ENCODE results near the gene AGAP3.

AGAP3 gene

GRCh38 chr7:151062399-151063211, 23.7 kb upstream of the AGAP3 start:
- Histone ChIP-seq H3K9ac (ENCODE audit: insufficient read length, low read depth) (peak overlapping the region; percentile 81), H3K4me1 (ENCODE audit: insufficient read depth, insufficient read length) (peaks cover 7% of the 10 kb centered on the region)

GRCh38 chr7:151063212-151063561, 23.1 kb upstream of the AGAP3 start:
- no peak for DNase-seq (ENCODE audit: low read depth, low spot score)
- peaks cover 41% of the 10 kb centered on the region for H3K36me3 ChIP-seq (ENCODE audit: insufficient read depth, insufficient read length, low read length)
- no peak for TF ChIP-seq YY1 (IDR thresholded peaks at IDR 0.05; ENCODE audit: insufficient read depth, insufficient read length)
- no peak for TF ChIP-seq ZNF274 (IDR thresholded peaks at IDR 0.05; ENCODE audit: low read depth, low read length)
- no peak for TF ChIP-seq SUZ12 (IDR thresholded peaks at IDR 0.05; ENCODE audit: extremely low read depth, insufficient read depth, insufficient read length)
- peak overlapping the region; percentile 42 for H3K4me3 ChIP-seq (ENCODE audit: insufficient read length, low read depth)
- H3K9ac ChIP-seq (ENCODE audit: insufficient read length, low read depth): peak overlapping the region; percentile 50
- H3K27me3 ChIP-seq (ENCODE audit: insufficient read depth, insufficient read length): no peaks in the 10 kb centered on the region
- H3K9me3 ChIP-seq (ENCODE audit: insufficient read depth, low read length): no peaks in the 10 kb centered on the region
- H3K4me1 ChIP-seq (ENCODE audit: insufficient read depth, insufficient read length): peaks cover 7% of the 10 kb centered on the region

More at GRCh38 chr7:151062399-151063211, 23.7 kb upstream of the AGAP3 start:
- H3K9me3 ChIP-seq (ENCODE audit: insufficient read depth, low read length): no peaks in the 10 kb centered on the region
- peak; percentile 91 for DNase-seq (ENCODE audit: low read depth, low spot score)
- H3K4me3 ChIP-seq (ENCODE audit: insufficient read length, low read depth): peak overlapping the region; percentile 74
- H3K36me3 ChIP-seq (ENCODE audit: insufficient read depth, insufficient read length, low read length): peaks cover 38% of the 10 kb centered on the region
- no peak for TF ChIP-seq SUZ12 (IDR thresholded peaks at IDR 0.05; ENCODE audit: extremely low read depth, insufficient read depth, insufficient read length)
- no peak for TF ChIP-seq YY1 (IDR thresholded peaks at IDR 0.05; ENCODE audit: insufficient read depth, insufficient read length)
- no peak for TF ChIP-seq ZNF274 (IDR thresholded peaks at IDR 0.05; ENCODE audit: low read depth, low read length)
- H3K27me3 ChIP-seq (ENCODE audit: insufficient read depth, insufficient read length): no peaks in the 10 kb centered on the region

- no peak for DNase-seq (ENCODE audit: low read depth, low spot score)
- H3K4me3 ChIP-seq (ENCODE audit: insufficient read length, low read depth): no peak overlapping the region
- H3K9ac ChIP-seq (ENCODE audit: insufficient read length, low read depth): no peak overlapping the region
- H3K4me1 ChIP-seq (ENCODE audit: insufficient read depth, insufficient read length): peaks cover 7% of the 10 kb centered on the region
- H3K9me3 ChIP-seq (ENCODE audit: insufficient read depth, low read length): no peaks in the 10 kb centered on the region
- H3K27me3 ChIP-seq (ENCODE audit: insufficient read depth, insufficient read length): no peaks in the 10 kb centered on the region
- H3K36me3 ChIP-seq (ENCODE audit: insufficient read depth, insufficient read length, low read length): peaks cover 48% of the 10 kb centered on the region
- TF ChIP-seq ZNF274 (IDR thresholded peaks at IDR 0.05; ENCODE audit: low read depth, low read length) (no peak), YY1 (IDR thresholded peaks at IDR 0.05; ENCODE audit: insufficient read depth, insufficient read length) (no peak), SUZ12 (IDR thresholded peaks at IDR 0.05; ENCODE audit: extremely low read depth, insufficient read depth, insufficient read length) (no peak)
These were observed 21.8 kb upstream of the AGAP3 start for GRCh38 chr7:151064454-151064853.

GRCh38 chr7:151064993-151065392, 21.3 kb upstream of the AGAP3 start:
- no peaks in the 10 kb centered on the region for H3K9me3 ChIP-seq (ENCODE audit: insufficient read depth, low read length)
- peaks cover 54% of the 10 kb centered on the region for H3K36me3 ChIP-seq (ENCODE audit: insufficient read depth, insufficient read length, low read length)
- DNase-seq (ENCODE audit: low read depth, low spot score): no peak

GRCh38 chr7:151065516-151065915, 20.8 kb upstream of the AGAP3 start:
- Histone ChIP-seq H3K36me3 (ENCODE audit: insufficient read depth, insufficient read length, low read length) (peaks cover 59% of the 10 kb centered on the region), H3K9me3 (ENCODE audit: insufficient read depth, low read length) (no peaks in the 10 kb centered on the region), H3K4me1 (ENCODE audit: insufficient read depth, insufficient read length) (peaks cover 7% of the 10 kb centered on the region), H3K9ac (ENCODE audit: insufficient read length, low read depth) (no peak overlapping the region), H3K4me3 (ENCODE audit: insufficient read length, low read depth) (no peak overlapping the region), H3K27me3 (ENCODE audit: insufficient read depth, insufficient read length) (no peaks in the 10 kb centered on the region)
- no peak for DNase-seq (ENCODE audit: low read depth, low spot score)
- TF ChIP-seq ZNF274 (IDR thresholded peaks at IDR 0.05; ENCODE audit: low read depth, low read length) (no peak), SUZ12 (IDR thresholded peaks at IDR 0.05; ENCODE audit: extremely low read depth, insufficient read depth, insufficient read length) (no peak), YY1 (IDR thresholded peaks at IDR 0.05; ENCODE audit: insufficient read depth, insufficient read length) (no peak)

More at GRCh38 chr7:151064993-151065392, 21.3 kb upstream of the AGAP3 start:
- TF ChIP-seq YY1 (IDR thresholded peaks at IDR 0.05; ENCODE audit: insufficient read depth, insufficient read length): no peak
- no peak for TF ChIP-seq SUZ12 (IDR thresholded peaks at IDR 0.05; ENCODE audit: extremely low read depth, insufficient read depth, insufficient read length)
- no peak for TF ChIP-seq ZNF274 (IDR thresholded peaks at IDR 0.05; ENCODE audit: low read depth, low read length)
- H3K4me3 ChIP-seq (ENCODE audit: insufficient read length, low read depth): no peak overlapping the region
- no peak overlapping the region for H3K9ac ChIP-seq (ENCODE audit: insufficient read length, low read depth)
- peaks cover 7% of the 10 kb centered on the region for H3K4me1 ChIP-seq (ENCODE audit: insufficient read depth, insufficient read length)
- no peaks in the 10 kb centered on the region for H3K27me3 ChIP-seq (ENCODE audit: insufficient read depth, insufficient read length)

- H3K27me3 ChIP-seq (ENCODE audit: insufficient read depth, insufficient read length): no peaks in the 10 kb centered on the region
- no peak overlapping the region for H3K4me3 ChIP-seq (ENCODE audit: insufficient read length, low read depth)
- no peak overlapping the region for H3K9ac ChIP-seq (ENCODE audit: insufficient read length, low read depth)
- no peaks in the 10 kb centered on the region for H3K9me3 ChIP-seq (ENCODE audit: insufficient read depth, low read length)
- H3K4me1 ChIP-seq (ENCODE audit: insufficient read depth, insufficient read length): peaks cover 7% of the 10 kb centered on the region
- no peak for DNase-seq (ENCODE audit: low read depth, low spot score)
- peaks cover 68% of the 10 kb centered on the region for H3K36me3 ChIP-seq (ENCODE audit: insufficient read depth, insufficient read length, low read length)
- TF ChIP-seq SUZ12 (IDR thresholded peaks at IDR 0.05; ENCODE audit: extremely low read depth, insufficient read depth, insufficient read length) (no peak), YY1 (IDR thresholded peaks at IDR 0.05; ENCODE audit: insufficient read depth, insufficient read length) (no peak), ZNF274 (IDR thresholded peaks at IDR 0.05; ENCODE audit: low read depth, low read length) (no peak)
These were observed 19.9 kb upstream of the AGAP3 start for GRCh38 chr7:151066273-151066974.
